GM19240 (cell line): Measurements from ENCODE around the gene PFN2.
"Not testable (repeated sequence)": the region's sequence is repeated elsewhere in the genome, so short reads cannot be mapped to it uniquely, and the experiment has no call there.

ENCODE experiments used
- DNase-seq: peaks from one replicate; pipeline ENCODE4 v3.0.0; 2011; ENCODE audit warnings: low spot score; ENCODE audit not compliant: insufficient read length

PFN2 gene, protein sequence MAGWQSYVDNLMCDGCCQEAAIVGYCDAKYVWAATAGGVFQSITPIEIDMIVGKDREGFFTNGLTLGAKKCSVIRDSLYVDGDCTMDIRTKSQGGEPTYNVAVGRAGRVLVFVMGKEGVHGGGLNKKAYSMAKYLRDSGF

GRCh38 chr3:149970716-149971402 is at the start of gene PFN2:
PFN2 (minus strand) TSS chr3:149970895; CDS start chr3:149970856, 39 bp downstream.
- peak; percentile 22 for DNase-seq

DNA sequence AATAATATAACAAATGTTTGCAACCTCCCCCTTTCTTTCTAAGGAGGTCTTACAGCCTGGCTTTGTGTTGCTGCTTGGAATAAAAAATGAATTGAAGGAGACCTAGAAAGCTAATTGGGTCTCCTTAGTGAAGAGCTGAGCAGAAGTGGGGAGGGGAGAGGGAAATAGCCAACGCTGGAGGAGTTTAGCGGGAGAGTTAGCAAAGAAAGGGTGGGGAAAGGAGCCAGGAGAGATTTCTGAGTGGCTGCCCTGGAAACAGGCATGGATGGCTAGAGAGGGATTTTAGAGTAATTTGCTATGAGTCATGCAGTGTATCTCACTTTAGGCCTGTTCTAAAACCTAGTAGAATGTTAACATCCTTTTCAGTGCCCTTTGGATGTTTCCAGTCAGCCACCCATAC is 45.2 kb upstream of the PFN2 start:
- DNase-seq, result no peak

GRCh38 chr3:150014782-150015181 is 44.1 kb upstream of the PFN2 start:
- DNase-seq, result no peak

DNA sequence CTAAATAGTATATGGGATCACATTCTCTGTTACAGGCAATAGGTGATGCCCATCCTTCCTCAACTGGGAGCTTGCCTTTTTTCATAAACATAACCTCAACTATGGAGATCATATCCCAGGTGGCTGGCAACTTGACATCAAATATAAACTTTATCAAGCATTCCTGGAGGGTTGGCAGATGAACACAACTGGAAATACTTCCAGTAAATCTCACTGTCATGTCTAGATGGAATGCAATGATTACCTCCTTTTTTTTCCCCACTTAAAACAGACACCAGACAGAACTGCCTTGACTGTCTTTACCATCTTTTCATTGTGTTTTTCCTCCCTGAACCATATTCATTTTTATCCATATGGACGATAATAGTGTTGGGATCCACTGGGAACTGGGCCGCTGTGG is 43.1 kb upstream of the PFN2 start:
- DNase-seq, result no peak

DNA sequence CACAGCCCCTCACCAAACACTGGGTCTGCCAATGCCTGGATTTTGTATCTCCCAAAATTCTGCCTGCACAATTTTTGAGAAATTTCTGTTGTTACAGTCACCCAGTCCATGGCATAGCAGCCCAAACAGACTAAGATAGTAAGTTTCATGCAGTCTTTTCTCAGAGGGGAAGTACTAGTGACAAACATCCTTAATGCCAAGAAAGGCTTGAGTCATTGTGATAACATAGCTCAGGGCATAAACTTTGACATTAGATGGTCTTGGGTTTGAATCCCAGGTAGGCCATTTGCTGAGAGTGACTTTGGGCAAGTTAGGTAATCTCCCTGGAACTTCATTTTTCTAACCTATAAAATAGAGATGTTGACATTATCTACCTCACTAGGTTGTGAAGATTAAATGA is 36.1 kb upstream of the PFN2 start:
- no peak for DNase-seq

DNA sequence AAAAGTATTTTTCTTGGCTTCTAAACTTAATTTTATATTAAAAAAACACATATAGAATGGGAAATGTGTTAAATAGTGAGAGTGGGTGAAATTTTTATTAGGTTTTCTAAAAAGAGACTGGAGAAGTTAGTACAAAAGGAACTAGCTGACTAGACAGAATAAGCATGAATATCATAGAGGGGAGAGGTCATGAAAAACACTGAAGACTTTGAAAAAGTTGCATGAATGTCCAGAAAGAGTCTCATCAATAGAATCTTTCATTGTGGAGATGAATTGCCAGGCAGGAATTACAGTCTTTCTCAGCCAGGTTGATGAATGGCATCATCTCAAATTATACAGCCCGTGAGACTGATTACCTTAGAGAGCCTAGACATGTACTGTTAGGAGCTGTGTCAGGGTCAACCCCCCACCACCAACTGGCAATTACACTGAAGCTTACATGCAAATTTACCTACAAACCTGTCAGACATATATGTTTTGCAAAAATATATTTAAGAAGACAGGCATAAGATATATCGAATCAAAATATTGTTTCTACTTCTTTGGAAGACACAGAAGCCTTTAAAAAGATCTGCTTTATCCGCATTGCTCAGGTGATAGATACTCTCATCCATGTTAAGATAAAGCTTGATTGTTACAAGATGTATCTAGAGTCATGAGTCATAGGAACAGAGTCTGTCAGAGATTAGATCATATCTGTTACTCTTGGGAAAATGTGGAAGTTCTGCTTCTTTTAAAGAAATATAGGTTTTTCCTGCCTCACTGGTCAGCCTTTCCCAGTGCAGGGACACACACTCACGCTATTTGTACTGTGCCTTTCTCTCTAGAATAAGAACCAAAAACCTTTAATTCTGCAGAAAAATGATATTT is 34.8 kb upstream of the PFN2 start:
- no peak for DNase-seq

GRCh38 chr3:150000641-150001040 is 29.9 kb upstream of the PFN2 start:
- no peak for DNase-seq

- no peak for DNase-seq
Measured at GRCh38 chr3:149999421-149999820, 28.7 kb upstream of the PFN2 start.

DNA sequence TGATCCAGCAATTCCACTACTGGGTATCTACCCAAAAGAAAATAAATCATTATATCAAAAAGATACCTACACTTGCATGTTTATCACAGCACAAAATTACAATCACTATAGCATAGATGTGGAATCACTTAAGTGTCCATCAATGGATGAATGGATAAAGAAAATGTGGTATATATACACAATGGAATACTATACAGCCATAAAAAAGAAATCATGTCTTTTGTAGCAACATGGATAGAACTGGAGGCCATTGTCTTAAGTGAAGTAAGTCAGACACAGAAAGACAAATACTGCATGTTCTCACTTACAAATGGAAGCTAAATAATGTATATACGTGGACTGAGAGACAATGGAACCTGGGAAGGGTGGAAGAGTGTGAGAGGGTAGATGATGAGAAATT is 28.3 kb upstream of the PFN2 start:
- DNase-seq, result no peak

DNA sequence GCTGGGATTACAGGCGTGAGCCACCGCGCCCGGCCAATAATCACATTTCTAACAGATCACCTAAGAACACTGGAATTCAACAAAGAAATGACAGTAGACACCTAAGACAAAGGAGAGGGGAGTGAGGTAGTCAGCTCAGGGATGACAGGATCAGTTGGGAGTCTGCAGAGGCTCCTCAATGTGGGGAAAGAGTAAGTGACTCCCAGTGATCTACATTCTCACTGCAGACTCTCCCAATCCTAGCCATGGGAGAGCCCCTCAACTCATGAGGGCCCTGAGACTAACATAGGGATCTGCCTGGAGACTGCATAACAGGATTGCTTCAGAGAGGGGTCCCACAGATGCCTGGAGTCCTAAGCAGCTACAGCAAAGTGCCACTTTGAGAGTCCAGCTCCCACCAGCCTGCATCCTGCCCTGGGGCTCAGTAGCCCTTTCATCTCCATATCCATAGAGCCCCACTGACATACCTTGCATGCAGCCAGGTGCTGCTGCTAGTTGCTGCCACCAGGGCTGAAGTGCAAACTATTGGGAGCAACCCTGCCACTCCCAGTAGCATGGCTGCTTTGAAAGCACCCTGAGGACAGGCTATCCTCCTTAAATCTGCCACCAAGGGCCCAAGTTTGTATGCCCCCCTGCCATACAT is 21.8 kb upstream of the PFN2 start:
- DNase-seq, result no peak

GRCh38 chr3:149990423-149990948 is 19.8 kb upstream of the PFN2 start:
- no peak for DNase-seq

- DNase-seq, result no peak
Measured at GRCh38 chr3:149989307-149989706, 18.6 kb upstream of the PFN2 start.

DNA sequence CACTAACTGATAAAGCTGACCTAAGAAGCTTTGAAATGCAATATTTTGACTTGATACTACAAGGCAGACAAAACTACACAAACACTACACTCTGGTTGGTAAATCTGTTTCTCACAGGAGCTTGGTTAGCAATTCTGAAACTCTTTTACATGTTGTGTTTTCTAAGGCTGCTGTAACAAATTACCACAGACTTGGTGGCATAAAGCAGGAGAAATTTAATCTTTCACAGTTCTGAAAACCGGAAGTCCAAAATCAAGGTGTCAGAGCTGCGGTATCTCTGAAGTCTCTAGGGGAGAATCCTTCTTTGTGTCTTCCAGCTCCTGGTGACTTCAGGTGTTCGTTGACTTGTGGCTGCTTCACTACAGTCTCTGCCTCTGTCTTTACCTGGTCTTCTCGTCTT is 12.9 kb upstream of the PFN2 start:
- no peak for DNase-seq

- DNase-seq, result not testable (repeated sequence)
Measured at GRCh38 chr3:149983053-149983452, 12.4 kb upstream of the PFN2 start.

- DNase-seq, result not testable (repeated sequence)
Measured at GRCh38 chr3:149981979-149982378, 11.3 kb upstream of the PFN2 start.

GRCh38 chr3:149977386-149977785 is 6.7 kb upstream of the PFN2 start:
- no peak for DNase-seq

- no peak for DNase-seq
Measured at GRCh38 chr3:149975919-149976318, 5.2 kb upstream of the PFN2 start.

DNA sequence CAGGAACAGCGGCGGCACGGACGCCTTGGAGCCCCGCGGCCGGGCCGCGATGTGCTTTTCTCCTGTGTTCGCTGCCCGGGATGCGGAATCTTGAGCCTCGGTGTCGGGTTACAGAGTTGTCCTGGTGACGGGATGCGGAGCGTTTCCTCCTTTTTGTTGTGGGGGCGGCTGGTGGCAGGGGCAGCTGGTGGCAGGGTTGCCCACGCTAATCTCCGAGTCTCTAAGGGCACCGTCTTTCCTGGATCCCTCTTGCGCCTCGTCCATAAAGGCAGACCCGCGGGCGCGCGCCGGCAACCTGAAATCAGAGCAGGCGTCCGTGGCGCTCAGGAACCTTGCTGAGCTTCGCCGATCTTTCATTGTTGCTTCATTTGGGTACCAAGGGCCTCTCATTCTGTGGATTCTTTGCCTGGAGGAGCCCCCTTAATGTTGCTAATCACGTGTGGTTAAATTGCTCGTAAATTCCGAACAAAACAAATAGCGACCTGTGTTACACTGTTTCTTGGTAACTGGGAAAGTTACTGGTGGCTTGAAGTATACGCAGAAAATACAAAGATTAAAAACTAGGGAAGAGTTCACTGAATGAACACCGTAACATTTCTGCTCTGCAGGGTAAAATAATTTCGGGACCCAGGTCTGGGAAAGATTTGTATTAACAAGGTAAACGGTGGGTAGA is 844 bp upstream of the PFN2 start:
- no peak for DNase-seq

GRCh38 chr3:149969940-149970715 is 567 bp downstream of the PFN2 start:
- peak; percentile 23 for DNase-seq
